ENCODE data around the gene IFT20. TPM values are rescaled to one million over a fixed set of nuclear protein-coding genes. Genes with fewer than 3 reads are reported as not detected.
A peak's percentile ranks its signal among the peaks of the same experiment; 100 is the strongest.
"Not testable (repeated sequence)": the region's sequence is repeated elsewhere in the genome, so short reads cannot be mapped to it uniquely, and the experiment has no call there.

The IFT20 gene
- total and polyA plus RNA-seq, 2 experiments from 2014 or later, result 13.2 to 32.3 TPM

DNA sequence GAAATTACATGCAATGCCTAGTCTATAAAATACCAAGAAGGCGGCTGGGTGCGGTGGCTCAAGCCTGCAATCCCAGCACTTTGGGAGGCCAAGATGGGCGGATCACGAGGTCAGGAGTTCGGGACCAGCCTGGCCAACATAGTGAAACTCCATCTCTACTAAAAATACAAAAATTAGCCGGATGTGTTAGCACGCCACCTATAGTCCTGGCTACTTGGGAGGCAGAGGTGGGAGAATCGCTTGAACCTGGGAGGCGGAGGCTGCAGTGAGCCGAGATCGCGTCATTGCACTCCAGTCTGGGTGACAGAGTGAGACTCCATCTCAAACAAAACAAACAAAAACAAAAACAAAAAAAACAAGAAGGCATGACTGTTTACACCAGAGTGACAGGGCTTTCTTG, 42.4 kb downstream of the IFT20 start:
- H3K27ac Mint-ChIP-seq; H3K36me3 ChIP-seq (ENCODE audit: insufficient read depth); H3K4me3 ChIP-seq; H3K27ac ChIP-seq (ENCODE audit: low read depth); H3K4me2 ChIP-seq; H3K27me3 Mint-ChIP-seq (ENCODE audit: insufficient read depth, low read depth, poor library complexity); H3K4me3 Mint-ChIP-seq; H3K27me3 ChIP-seq (ENCODE audit: insufficient read depth); H3K36me3 Mint-ChIP-seq (ENCODE audit: low read depth); H3K4me1 ChIP-seq (ENCODE audit: insufficient read depth); H2AFZ ChIP-seq; H3K79me2 ChIP-seq (replicated peaks; ENCODE audit: insufficient read depth); ATAC-seq; H3K9me2 ChIP-seq (ENCODE audit: insufficient read depth); DNase-seq (ENCODE audit: low spot score); H4K20me1 ChIP-seq (replicated peaks; ENCODE audit: insufficient read depth); H3K9me3 Mint-ChIP-seq; H3F3A ChIP-seq (replicated peaks; ENCODE audit: low read depth); H3K4me1 Mint-ChIP-seq: not testable (repeated sequence)
- TF ChIP-seq CTCF (conservative IDR thresholded peaks at IDR 0.05; ENCODE audit: low read depth in 2 of 2), result peak; percentile 16 to 49; a peak in 3 of 4 replicates

DNA sequence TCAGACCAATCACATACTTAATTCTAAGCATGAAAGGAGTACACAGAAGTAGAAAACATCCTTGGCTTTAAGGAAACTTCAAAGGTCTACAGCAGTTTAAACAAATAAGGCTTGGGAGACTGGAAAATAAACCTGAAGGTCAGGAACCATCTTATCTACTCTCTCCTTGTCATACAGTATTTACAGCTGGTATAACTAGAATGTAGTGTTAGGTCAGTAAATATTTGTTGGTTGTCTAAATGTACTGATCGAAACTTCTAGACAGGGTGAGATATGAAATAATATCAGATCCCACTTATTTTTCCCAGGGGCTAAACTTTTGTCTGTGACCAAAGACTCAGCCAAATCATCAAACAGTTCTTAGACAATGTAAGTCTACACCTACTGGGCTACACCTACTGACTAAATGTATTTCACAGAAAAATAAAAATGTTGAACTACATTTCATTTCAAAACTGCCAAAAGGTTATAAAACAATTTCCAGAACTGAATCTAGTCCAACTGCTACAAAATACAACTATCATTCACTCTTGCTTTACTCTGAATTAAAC, 43.4 kb downstream of the IFT20 start:
- Histone ChIP-seq H4K20me1 (replicated peaks; ENCODE audit: insufficient read depth) (no peaks in the 10 kb centered on the region), H3K4me3 (no peak overlapping the region), H3F3A (replicated peaks; ENCODE audit: low read depth) (no peaks in the 10 kb centered on the region), H3K79me2 (replicated peaks; ENCODE audit: insufficient read depth) (no peaks in the 10 kb centered on the region), H2AFZ (no peak overlapping the region), H3K27ac (ENCODE audit: low read depth) (no peak overlapping the region), H3K36me3 (ENCODE audit: insufficient read depth) (no peaks in the 10 kb centered on the region), H3K4me1 (ENCODE audit: insufficient read depth) (no peaks in the 10 kb centered on the region), H3K4me2 (no peak overlapping the region), H3K27me3 (ENCODE audit: insufficient read depth) (no peaks in the 10 kb centered on the region), H3K9me2 (ENCODE audit: insufficient read depth) (no peaks in the 10 kb centered on the region)
- ATAC-seq (no peak), DNase-seq (ENCODE audit: low spot score) (no peak)
- H3K4me3 Mint-ChIP-seq, result no peak overlapping the region
- H3K27me3 Mint-ChIP-seq (ENCODE audit: insufficient read depth, low read depth, poor library complexity), result peaks cover 4% of the 10 kb centered on the region
- no peaks in the 10 kb centered on the region for H3K9me3 Mint-ChIP-seq
- no peak overlapping the region for H3K27ac Mint-ChIP-seq
- H3K36me3 Mint-ChIP-seq (ENCODE audit: low read depth), result no peaks in the 10 kb centered on the region
- H3K4me1 Mint-ChIP-seq, result no peaks in the 10 kb centered on the region
- no peak for TF ChIP-seq EZH2phosphoT487 (IDR thresholded peaks at IDR 0.05; ENCODE audit: unreplicated experiment)
- no peak for TF ChIP-seq STAT1 (IDR thresholded peaks at IDR 0.05; ENCODE audit: unreplicated experiment)
- no peak for TF ChIP-seq EZH2 (IDR thresholded peaks at IDR 0.05; ENCODE audit: low read depth, unreplicated experiment)
- no peak for TF ChIP-seq POLR2AphosphoS5 (IDR thresholded peaks at IDR 0.05; ENCODE audit: low read depth)
- no peak for TF ChIP-seq ETS1 (IDR thresholded peaks at IDR 0.05)
- no peak for TF ChIP-seq ZNF331 (CRISPR knock-in tag; IDR thresholded peaks at IDR 0.05; ENCODE audit: low read depth)
- no peak for TF ChIP-seq ZNF114 (CRISPR knock-in tag; IDR thresholded peaks at IDR 0.05)
- TF ChIP-seq, protein P1, sequence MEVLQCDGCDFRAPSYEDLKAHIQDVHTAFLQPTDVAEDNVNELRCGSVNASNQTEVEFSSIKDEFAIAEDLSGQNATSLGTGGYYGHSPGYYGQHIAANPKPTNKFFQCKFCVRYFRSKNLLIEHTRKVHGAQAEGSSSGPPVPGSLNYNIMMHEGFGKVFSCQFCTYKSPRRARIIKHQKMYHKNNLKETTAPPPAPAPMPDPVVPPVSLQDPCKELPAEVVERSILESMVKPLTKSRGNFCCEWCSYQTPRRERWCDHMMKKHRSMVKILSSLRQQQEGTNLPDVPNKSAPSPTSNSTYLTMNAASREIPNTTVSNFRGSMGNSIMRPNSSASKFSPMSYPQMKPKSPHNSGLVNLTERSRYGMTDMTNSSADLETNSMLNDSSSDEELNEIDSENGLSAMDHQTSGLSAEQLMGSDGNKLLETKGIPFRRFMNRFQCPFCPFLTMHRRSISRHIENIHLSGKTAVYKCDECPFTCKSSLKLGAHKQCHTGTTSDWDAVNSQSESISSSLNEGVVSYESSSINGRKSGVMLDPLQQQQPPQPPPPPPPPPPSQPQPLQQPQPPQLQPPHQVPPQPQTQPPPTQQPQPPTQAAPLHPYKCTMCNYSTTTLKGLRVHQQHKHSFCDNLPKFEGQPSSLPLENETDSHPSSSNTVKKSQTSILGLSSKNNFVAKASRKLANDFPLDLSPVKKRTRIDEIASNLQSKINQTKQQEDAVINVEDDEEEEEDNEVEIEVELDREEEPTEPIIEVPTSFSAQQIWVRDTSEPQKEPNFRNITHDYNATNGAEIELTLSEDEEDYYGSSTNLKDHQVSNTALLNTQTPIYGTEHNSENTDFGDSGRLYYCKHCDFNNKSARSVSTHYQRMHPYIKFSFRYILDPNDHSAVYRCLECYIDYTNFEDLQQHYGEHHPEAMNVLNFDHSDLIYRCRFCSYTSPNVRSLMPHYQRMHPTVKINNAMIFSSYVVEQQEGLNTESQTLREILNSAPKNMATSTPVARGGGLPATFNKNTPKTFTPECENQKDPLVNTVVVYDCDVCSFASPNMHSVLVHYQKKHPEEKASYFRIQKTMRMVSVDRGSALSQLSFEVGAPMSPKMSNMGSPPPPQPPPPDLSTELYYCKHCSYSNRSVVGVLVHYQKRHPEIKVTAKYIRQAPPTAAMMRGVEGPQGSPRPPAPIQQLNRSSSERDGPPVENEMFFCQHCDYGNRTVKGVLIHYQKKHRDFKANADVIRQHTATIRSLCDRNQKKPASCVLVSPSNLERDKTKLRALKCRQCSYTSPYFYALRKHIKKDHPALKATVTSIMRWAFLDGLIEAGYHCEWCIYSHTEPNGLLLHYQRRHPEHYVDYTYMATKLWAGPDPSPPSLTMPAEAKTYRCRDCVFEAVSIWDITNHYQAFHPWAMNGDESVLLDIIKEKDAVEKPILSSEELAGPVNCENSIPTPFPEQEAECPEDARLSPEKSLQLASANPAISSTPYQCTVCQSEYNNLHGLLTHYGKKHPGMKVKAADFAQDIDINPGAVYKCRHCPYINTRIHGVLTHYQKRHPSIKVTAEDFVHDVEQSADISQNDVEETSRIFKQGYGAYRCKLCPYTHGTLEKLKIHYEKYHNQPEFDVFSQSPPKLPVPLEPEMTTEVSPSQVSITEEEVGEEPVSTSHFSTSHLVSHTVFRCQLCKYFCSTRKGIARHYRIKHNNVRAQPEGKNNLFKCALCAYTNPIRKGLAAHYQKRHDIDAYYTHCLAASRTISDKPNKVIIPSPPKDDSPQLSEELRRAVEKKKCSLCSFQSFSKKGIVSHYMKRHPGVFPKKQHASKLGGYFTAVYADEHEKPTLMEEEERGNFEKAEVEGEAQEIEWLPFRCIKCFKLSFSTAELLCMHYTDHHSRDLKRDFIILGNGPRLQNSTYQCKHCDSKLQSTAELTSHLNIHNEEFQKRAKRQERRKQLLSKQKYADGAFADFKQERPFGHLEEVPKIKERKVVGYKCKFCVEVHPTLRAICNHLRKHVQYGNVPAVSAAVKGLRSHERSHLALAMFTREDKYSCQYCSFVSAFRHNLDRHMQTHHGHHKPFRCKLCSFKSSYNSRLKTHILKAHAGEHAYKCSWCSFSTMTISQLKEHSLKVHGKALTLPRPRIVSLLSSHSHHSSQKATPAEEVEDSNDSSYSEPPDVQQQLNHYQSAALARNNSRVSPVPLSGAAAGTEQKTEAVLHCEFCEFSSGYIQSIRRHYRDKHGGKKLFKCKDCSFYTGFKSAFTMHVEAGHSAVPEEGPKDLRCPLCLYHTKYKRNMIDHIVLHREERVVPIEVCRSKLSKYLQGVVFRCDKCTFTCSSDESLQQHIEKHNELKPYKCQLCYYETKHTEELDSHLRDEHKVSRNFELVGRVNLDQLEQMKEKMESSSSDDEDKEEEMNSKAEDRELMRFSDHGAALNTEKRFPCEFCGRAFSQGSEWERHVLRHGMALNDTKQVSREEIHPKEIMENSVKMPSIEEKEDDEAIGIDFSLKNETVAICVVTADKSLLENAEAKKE (CRISPR knock-in tag; IDR thresholded peaks at IDR 0.05), result no peak
- TF ChIP-seq JUNB (IDR thresholded peaks at IDR 0.05; ENCODE audit: unreplicated experiment), result no peak
- no peak for TF ChIP-seq CTCF (conservative IDR thresholded peaks at IDR 0.05; ENCODE audit: low read depth in 2 of 2)
- no peak for TF ChIP-seq NANOG (IDR thresholded peaks at IDR 0.05; ENCODE audit: borderline replicate concordance)

All from GM23338 (cell line).